T-helper 2 cell treated with Interferon-gamma antibody and Interleukin-4, amounts not matched to agents 100 ng/mL and 5 ng/mL, for 36 hours (primary cell): ENCODE results near the gene CRACDL. TPM values are rescaled to one million over a fixed set of nuclear protein-coding genes. Genes with fewer than 3 reads are reported as not detected.

ENCODE experiments used
- intact Hi-C: fragments of 100-400 bp; cut with micrococcal nuclease; formaldehyde crosslinking; loops from one replicate; pipeline ENCODE4 v1.15.1; 2023
- total RNA-seq: library from RNA; stranded (reverse); gene quantifications from 2 replicates; pipeline ENCODE4 v1.2.3, GENCODE V29; 2022

The CRACDL gene
- total RNA-seq, 1 donor from 2014 or later, result 0.48 TPM

- intact Hi-C loops, result no loop called here
These were observed 110.6 kb downstream of the CRACDL start for GRCh38 chr2:98825404-98825803.

DNA sequence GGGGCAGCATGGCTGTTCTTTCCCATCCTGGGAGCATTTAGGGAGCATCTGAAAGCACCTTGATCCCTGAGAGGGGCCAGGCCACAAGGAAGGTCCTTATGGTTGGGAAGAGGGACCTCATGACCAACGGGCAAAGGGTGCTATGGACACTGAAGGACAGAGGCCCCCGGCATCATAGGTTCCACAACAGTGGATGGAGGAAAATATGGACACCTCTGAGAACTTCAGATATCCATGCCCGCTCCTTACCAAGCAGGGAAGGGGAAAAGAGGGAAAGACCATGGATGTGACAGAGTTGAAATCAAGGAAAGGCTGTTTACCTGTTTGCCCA is 111.0 kb downstream of the CRACDL start:
- intact Hi-C loops, result no loop called here

GRCh38 chr2:98824256-98825019 is 111.6 kb downstream of the CRACDL start:
- intact Hi-C loops, result loop anchor here (5.0 kb wide), 1 partner anchor 92 kb away; the partner anchor contains the start of gene MGAT4A

DNA sequence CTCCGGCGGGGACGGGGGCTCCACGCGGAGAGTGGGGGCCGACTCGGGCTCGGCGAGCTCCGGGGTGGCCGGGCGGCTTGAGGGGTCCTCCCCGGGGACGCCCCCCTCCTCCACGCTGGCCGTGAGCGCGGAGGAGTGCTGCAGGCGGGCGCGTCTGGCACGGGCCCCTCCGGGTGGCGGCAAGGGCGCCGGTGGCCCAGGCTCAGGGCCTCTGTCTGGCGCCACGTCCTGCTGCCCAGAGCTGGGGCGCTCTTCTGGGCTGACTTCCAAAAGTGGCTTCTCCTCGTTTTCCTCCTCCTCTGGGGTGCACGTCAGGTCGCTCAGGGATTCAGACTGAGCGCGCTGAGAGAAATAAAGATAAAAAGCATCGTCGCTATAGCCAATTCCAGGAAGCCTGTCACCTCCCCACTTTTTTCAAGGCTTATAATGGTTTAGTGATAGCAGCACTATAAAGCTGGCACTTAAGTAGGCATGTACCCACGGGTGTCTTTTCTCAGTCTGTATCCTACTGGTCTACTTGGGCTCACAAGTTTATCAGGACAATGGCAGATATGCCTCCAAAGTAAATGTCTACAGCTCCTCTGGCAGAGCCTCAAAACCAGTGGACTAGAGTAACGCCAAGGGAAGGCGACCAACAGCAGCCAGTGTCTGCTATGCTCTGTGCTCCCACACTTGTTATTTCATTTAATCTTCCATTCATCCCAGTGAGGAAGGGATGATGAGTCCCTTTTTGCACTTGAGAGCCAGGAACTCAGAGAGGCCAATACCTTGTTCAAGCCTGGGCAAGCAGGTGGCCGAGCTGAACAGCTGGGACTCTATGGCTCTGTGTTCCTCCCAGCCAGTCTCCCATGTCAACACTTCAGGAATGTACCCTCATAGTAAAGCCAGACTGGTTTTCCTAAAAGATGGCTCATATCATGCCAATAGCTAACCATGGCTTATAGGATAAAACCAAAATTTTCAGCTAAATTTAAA is 112.5 kb downstream of the CRACDL start:
- intact Hi-C loops, result loop anchor here (5.0 kb wide), 1 partner anchor 91 kb away; the partner anchor contains the start of gene MGAT4A

GRCh38 chr2:98822301-98823164 is 113.5 kb downstream of the CRACDL start:
- intact Hi-C loops, result loop anchor here (5.0 kb wide), 1 partner anchor 90 kb away; the partner anchor contains the start of gene MGAT4A

DNA sequence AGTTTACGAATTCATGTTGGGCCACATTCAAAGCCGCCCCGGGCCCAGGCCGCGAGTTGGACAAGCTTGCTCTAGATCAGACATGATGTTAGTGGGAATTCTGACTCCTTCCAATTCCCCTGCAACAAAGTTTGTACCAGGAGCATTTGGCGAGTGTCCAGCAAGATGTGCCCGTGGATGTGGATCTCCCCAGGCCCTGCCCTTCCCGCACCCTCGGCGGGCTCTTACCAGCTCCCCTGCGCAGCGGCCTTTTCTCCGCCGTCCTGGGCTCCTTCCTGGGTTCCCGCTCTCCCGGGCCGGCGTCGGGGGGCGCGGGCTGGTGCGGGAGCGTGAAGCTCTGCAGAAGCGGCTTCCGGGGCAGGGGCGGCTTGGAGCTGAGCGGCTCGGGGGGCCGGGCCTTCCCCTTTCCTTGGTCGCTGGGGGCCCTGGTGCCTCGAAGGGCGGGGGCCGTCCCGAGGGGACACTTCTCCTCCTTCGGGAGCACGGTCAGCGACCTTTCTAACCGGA is 114.3 kb downstream of the CRACDL start:
- intact Hi-C loops, result loop anchor here (5.0 kb wide), 1 partner anchor 89 kb away; the partner anchor contains the start of gene MGAT4A

DNA sequence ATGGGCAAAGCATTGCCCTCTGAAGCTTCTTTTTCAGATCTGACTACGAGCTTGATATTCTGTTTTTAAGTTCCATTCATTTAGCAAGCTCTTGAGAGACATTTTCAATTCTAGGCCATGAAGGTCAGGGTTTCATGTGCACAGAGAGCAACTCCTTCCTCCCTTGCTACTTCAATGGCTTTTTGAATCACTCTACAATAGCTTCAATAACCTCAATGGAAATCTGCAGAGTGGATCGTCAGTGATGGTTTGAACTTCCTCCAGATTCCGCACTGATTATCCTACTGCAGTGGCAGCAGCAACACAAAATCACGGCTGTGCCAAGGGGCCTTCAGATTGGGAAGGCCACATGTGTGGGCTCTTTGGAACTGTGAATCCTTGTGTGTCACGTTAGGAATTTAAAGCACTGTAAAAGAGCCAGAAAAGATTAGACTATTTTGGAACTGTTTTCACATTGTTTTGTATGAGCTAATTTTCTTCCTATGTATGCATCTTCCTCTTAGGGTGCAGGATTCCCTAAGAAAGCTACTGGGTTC is 116.7 kb downstream of the CRACDL start:
- intact Hi-C loops, result no loop called here

DNA sequence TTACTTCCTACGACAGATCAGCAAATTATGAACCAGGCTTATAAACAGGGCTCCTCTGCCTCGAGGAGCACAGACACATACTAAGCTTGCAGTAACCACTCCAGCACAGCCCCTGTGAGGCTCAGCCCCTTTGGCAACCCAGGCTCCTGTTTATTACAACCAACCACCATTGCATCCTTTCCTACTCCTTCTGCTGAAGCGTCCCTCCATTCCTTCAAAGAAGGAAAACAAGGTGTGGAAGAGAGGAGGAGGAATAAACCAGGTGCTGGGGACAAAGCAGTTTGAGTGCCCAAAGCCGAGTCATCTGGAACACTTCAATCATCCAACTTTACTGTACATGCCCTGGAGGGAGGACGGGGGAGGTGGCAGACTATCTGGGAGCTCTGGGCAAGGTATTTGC is 117.9 kb downstream of the CRACDL start:
- intact Hi-C loops, result no loop called here

- intact Hi-C loops, result no loop called here
These were observed 119.7 kb downstream of the CRACDL start for GRCh38 chr2:98816281-98816680.

DNA sequence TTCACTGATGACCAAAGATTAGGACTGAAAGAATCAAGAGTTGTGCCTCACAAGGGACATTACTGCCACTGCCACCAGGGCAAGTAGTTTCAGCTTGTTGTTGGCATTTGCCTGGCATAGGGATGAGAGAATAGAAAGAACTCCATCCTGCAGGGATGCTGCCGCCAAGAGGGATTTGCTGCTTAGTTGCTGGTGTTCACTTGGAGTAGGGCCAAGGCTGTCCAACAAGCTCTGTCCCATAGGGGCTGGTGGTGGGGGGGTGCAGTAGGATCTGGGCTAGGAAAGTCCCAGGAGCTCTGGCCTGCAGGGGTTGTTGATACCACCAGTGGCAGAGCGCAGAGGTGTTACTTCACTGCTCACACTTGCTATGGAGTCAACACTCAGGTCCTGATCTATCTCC is 120.2 kb downstream of the CRACDL start:
- intact Hi-C loops, result no loop called here

DNA sequence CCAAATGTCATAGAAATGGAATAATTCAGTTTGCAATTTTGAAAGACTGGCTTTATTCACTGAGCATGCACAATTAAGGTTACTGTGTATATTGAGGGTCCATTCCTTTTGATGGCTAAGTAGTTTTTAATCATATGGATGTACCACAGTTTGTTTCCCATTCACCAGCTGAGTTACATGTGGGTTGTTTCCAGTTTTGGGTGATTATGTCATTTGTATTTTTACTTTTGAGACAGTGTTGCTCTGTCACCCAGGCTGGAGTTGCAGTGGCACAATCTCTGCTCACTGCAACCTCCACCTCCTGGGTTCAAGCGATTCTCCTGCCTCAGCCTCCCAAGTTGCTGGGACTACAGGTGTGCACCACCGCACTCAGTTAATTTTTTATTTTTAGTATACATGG is 124.3 kb downstream of the CRACDL start:
- intact Hi-C loops, result no loop called here

DNA sequence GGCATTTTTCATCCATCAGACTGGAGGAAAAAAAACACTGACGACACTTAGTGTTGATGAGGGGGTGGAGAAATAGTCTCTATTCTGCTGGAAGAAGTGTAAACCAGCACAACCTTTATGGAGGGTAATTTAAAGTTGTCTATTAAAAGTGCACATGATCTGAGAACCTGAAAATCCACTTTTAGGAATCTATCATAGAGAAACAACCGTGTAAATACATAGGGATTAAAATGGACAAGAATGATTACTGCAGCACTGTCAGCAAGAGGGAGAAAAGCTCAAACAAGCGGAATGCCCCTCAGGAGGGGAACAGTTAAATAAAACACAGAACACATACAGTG is 125.5 kb downstream of the CRACDL start:
- intact Hi-C loops, result no loop called here

- intact Hi-C loops, result no loop called here
These were observed 126.0 kb downstream of the CRACDL start for GRCh38 chr2:98809878-98810587.

GRCh38 chr2:98809116-98809515 is 126.9 kb downstream of the CRACDL start:
- intact Hi-C loops, result no loop called here

GRCh38 chr2:98808546-98808945 is 127.5 kb downstream of the CRACDL start:
- intact Hi-C loops, result no loop called here

GRCh38 chr2:98807929-98808328 is 128.1 kb downstream of the CRACDL start:
- intact Hi-C loops, result no loop called here

DNA sequence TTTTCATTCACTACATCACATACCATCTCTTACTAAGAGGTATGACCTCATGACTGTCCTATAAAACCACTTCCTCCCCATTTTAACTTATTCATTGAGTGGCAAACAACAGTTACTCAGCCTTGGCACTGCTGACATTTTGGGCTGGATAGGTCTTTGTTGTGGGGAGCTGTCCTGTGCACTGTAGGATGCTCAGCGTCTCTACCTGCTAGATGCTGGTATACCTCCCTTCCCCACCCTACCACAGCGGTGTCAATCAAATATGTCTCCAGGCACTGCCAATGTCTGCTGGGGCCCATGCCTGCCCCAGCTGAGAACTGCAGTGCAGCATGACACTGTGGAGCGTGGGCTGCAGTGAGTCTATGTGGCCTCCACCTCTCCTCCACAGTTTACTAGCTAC is 128.8 kb downstream of the CRACDL start:
- intact Hi-C loops, result no loop called here

GRCh38 chr2:98806236-98806697 is 129.8 kb downstream of the CRACDL start:
- intact Hi-C loops, result no loop called here

DNA sequence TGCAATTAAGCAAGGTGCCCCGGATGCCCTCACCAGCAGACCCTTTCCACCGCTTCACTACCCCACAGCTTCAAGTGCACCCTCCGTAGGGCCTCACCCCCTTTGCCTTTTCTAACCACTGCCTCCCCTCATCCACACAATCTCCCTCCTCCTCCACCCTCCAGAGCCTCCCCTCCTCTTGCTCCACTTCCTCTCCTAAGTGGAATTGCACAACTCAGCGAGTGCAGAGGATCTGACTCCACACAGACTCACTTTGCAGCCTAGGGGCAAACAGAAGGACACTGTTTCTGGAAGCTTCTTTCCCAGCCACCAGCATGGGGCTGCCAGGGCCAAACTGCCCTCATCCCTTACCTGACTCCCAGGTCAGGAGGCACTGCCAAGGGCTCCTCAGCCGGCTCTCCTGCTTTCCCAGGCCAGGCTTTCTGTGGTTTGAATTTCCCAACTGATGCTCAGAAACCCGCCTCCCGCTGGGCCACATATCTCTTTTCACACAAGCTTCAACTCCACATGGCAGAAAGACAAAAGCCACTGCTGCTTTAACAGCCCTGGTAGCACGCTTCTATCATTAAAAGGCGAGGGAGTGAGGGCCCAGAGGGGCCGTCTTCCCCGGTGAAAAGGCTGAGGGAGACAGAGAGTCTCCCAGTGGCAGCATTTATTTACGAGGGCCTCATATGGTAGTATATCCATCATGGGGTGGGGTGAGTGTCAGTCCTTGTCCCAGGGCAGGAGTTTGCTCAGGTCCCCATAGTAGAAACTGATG is 130.4 kb downstream of the CRACDL start:
- intact Hi-C loops, result no loop called here
